Stomach (tissue), 9 donors: ENCODE measurements around the gene CXCL12. TPM values are rescaled to one million over a fixed set of nuclear protein-coding genes. Genes with fewer than 3 reads are reported as not detected.

Source experiments
- DNase-seq, 2 donors: peaks; one replicate each; pipeline versions ENCODE4 v3.0.0 to v3.0.0-alpha.2; 2013 to 2019
- H3K27ac ChIP-seq, 5 donors: fragments of 200-600 bp in 4 of 5; sonication (generic) in 4 of 5; one replicate each; pipeline ENCODE4 v1.5.1; 2013 to 2019; ENCODE audit warnings: mild to moderate bottlenecking in 1 of 5, moderate library complexity in 1 of 5
- H3K27me3 ChIP-seq, 3 donors: fragments of 200-600 bp; sonication (generic); one replicate each; pipeline ENCODE4 v1.5.1; 2017 to 2019; ENCODE audit warnings: mixed run types in 1 of 3
- H3K36me3 ChIP-seq, 4 donors: fragments of 200-600 bp; sonication (generic); 1 replicate in 3 of 4; 2 replicates in 1 of 4; pipeline ENCODE4 v1.5.1; 2016 to 2019
- H3K4me1 ChIP-seq, 4 donors: fragments of 200-600 bp; sonication (generic); one replicate each; pipeline ENCODE4 v1.5.1; 2016 to 2019
- H3K4me3 ChIP-seq, 4 donors: fragments of 200-600 bp; sonication (generic) in 3 of 4; one replicate each; pipeline ENCODE4 v1.5.1; 2016 to 2019; ENCODE audit warnings: mild to moderate bottlenecking in 1 of 4
- H3K9me3 ChIP-seq, 4 donors: fragments of 200-600 bp; sonication (generic); one replicate each; pipeline ENCODE4 v1.5.1; 2016 to 2019
- EP300 ChIP-seq: sonication (generic); formaldehyde crosslinking; IDR thresholded peaks from one replicate; pipeline ENCODE4 v1.6.1; 2017; ENCODE audit warnings: antibody characterized with exemption
- POLR2A ChIP-seq, 4 donors: fragments of 450-650 bp; IDR thresholded peaks; one replicate each; pipeline ENCODE4 v1.6.1; 2016; ENCODE audit warnings: antibody characterized with exemption in 4 of 4, control low read depth in 2 of 4, mild to moderate bottlenecking in 1 of 4, moderate library complexity in 1 of 4
- POLR2AphosphoS5 ChIP-seq, 3 donors: sonication (generic); formaldehyde crosslinking; IDR thresholded peaks; one replicate each; pipeline ENCODE4 v1.6.1; 2016; ENCODE audit warnings: antibody characterized with exemption in 3 of 3
- WGBS, 5 donors: extraction: QIAGEN DNeasy Blood & Tissue Kit in 3 of 5; methylation state at CpG; one replicate each; pipeline versions ENCODE4 v1.1.5 to v1.1.7; 2013 to 2018; 5-methylcytosine and 5-hydroxymethylcytosine counted together
- intact Hi-C: fragments of 100-400 bp; cut with DNase I; formaldehyde crosslinking; loops from one replicate; pipeline ENCODE4 v1.15.1; 2023; ENCODE audit warnings: low total_unique reads
- polyA plus RNA-seq, 3 donors: library from polyadenylated mRNA; stranded (reverse); fragments of 200-250 nt; gene quantifications; one replicate each; pipeline ENCODE4 v1.2.3, GENCODE V29; 2013
- total RNA-seq, 5 donors: library from RNA; depleted of rRNA; stranded (reverse); fragments of >200 nt; gene quantifications; one replicate each; pipeline versions ENCODE4 v1.1.0 to v1.2.3, GENCODE V29; 2014 to 2016
- TF ChIP-seq, protein P1 (sequence below), 7 experiments: fragments of 450-650 bp in 4 of 7; fragments of 200-600 bp in 3 of 7; sonication (generic) in 3 of 7; IDR thresholded peaks; one replicate each; pipeline ENCODE4 v1.5.1; 2016 to 2019; ENCODE audit warnings: antibody characterized with exemption in 7 of 7, control low read depth in 2 of 7, mild to moderate bottlenecking in 1 of 7
- donor health status: healthy with polysubstance abuse.
- donor health status: Bipolar disorder and iron deficiency.
- donor health status: healthy.

The CXCL12 gene
- total and polyA plus RNA-seq, 8 donors = 5.8 to 52.3 (median 12.9) TPM

GRCh38 chr10:44337081-44337480, 47.8 kb downstream of the CXCL12 start:
- Histone ChIP-seq H3K4me3 (no peak overlapping the region), H3K27me3 (no peaks in the 10 kb centered on the region), H3K9me3 (no peaks in the 10 kb centered on the region), H3K4me1 (peaks cover 0 to 11% (median 5%) of the 10 kb centered on the region in 4 donors), H3K36me3 (no peaks in the 10 kb centered on the region), H3K27ac (no peak overlapping the region)
- WGBS, 5 donors = 89 to 96% (median 92%) methylated on average over 4 of the region's 4 CpGs
- TF ChIP-seq EP300 = no peak
- no peak for DNase-seq
- intact Hi-C loops = no loop called here

DNA sequence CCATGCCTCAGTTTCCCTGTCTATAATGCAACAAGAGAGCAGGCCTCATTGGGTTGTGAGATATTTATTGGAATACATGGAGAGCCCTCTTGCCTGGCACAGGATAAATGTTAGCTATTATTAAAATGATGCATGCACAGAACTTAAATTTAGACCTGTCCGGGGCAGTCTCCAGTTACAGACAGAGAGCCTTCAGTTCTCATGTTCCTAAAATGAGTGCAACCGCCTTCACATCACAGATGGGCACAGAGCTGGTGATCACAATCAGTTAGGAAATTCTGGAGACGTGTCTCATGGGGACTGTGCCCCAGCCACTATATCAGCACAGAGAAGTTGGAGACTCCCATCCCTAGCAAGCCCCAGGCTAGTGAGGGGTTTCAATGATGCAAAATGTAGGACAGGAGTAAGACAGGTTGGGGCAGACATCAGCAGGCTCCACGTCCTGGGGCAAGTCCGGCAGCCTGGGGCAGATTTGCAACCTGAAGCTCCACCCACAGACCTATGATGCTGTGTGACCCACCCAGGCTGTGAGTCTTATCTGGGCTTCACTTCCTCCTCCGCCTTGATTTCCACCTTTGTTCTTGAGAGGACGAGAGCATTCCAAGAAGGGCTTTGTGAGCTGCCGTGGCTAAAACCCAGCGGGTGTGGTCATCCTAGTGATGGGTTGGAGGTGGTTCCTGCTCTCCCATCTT, 49.4 kb downstream of the CXCL12 start:
- Histone ChIP-seq H3K27ac (no peak overlapping the region), H3K27me3 (no peaks in the 10 kb centered on the region), H3K4me3 (no peak overlapping the region), H3K36me3 (no peaks in the 10 kb centered on the region), H3K9me3 (no peaks in the 10 kb centered on the region), H3K4me1 (peaks cover 0 to 11% (median 5%) of the 10 kb centered on the region in 4 donors)
- TF ChIP-seq POLR2AphosphoS5 (IDR thresholded peaks at IDR 0.05) (no peak), POLR2A (IDR thresholded peaks at IDR 0.05) (no peak), EP300 (no peak)
- TF ChIP-seq, protein P1, sequence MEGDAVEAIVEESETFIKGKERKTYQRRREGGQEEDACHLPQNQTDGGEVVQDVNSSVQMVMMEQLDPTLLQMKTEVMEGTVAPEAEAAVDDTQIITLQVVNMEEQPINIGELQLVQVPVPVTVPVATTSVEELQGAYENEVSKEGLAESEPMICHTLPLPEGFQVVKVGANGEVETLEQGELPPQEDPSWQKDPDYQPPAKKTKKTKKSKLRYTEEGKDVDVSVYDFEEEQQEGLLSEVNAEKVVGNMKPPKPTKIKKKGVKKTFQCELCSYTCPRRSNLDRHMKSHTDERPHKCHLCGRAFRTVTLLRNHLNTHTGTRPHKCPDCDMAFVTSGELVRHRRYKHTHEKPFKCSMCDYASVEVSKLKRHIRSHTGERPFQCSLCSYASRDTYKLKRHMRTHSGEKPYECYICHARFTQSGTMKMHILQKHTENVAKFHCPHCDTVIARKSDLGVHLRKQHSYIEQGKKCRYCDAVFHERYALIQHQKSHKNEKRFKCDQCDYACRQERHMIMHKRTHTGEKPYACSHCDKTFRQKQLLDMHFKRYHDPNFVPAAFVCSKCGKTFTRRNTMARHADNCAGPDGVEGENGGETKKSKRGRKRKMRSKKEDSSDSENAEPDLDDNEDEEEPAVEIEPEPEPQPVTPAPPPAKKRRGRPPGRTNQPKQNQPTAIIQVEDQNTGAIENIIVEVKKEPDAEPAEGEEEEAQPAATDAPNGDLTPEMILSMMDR (IDR thresholded peaks at IDR 0.05) = no peak
- intact Hi-C loops = no loop called here
- 65 to 75% (median 70%) methylated on average over 8 to 9 of the region's 9 CpGs for WGBS, 5 donors
- no peak for DNase-seq

GRCh38 chr10:44334621-44335184, 50.2 kb downstream of the CXCL12 start:
- 71 to 85% (median 80%) methylated on average over 4 of the region's 4 CpGs for WGBS, 5 donors
- intact Hi-C loops = no loop called here
- no peaks in the 10 kb centered on the region for H3K36me3 ChIP-seq
- DNase-seq = no peak
- H3K27me3 ChIP-seq = no peaks in the 10 kb centered on the region
- H3K27ac ChIP-seq = no peak overlapping the region
- no peak for TF ChIP-seq POLR2A (IDR thresholded peaks at IDR 0.05)
- no peak for TF ChIP-seq POLR2AphosphoS5 (IDR thresholded peaks at IDR 0.05)
- no peak for TF ChIP-seq EP300
- TF ChIP-seq, protein P1 (IDR thresholded peaks at IDR 0.05) = no peak
- peaks cover 0 to 11% (median 5%) of the 10 kb centered on the region in 4 donors for H3K4me1 ChIP-seq
- no peak overlapping the region for H3K4me3 ChIP-seq
- H3K9me3 ChIP-seq = no peaks in the 10 kb centered on the region

DNA sequence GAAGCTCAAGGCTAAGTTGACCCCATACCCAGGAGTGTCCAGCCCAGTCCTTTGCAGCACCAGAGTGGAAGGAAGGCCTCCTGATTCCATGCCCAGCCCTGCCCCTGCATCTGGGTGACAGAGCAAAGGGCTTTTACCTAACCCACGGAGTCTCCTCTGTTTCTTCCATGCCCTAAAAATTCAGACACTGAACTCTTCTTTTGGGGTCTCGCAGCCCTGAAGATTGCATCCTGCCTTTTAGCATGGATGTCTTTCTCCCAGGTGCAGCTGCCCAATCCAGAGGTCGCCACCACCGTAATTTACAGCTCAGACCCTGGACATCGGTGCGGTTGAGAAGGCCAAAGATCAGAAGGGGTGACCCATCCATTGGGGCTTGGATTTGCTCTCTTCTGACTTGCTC, 50.8 kb downstream of the CXCL12 start:
- intact Hi-C loops = no loop called here
- H3K36me3 ChIP-seq = no peaks in the 10 kb centered on the region
- H3K4me1 ChIP-seq = peaks cover 0 to 11% (median 5%) of the 10 kb centered on the region in 4 donors
- H3K27me3 ChIP-seq = no peaks in the 10 kb centered on the region
- H3K27ac ChIP-seq = no peak overlapping the region
- TF ChIP-seq, protein P1 (IDR thresholded peaks at IDR 0.05) = no peak
- H3K9me3 ChIP-seq = no peaks in the 10 kb centered on the region
- no peak for DNase-seq
- WGBS, 5 donors = 82 to 94% (median 92%) methylated on average over 6 of the region's 6 CpGs
- H3K4me3 ChIP-seq = no peak overlapping the region

- no peaks in the 10 kb centered on the region for H3K9me3 ChIP-seq
- H3K4me1 ChIP-seq = peaks cover 0 to 11% (median 5%) of the 10 kb centered on the region in 4 donors
- no peaks in the 10 kb centered on the region for H3K27me3 ChIP-seq
- TF ChIP-seq POLR2AphosphoS5 (IDR thresholded peaks at IDR 0.05) (no peak), EP300 (no peak), POLR2A (IDR thresholded peaks at IDR 0.05) (no peak)
- TF ChIP-seq, protein P1 (IDR thresholded peaks at IDR 0.05) = no peak
- H3K27ac ChIP-seq = no peak overlapping the region
- intact Hi-C loops = no loop called here
- no peak for DNase-seq
- H3K4me3 ChIP-seq = no peak overlapping the region
- H3K36me3 ChIP-seq = no peaks in the 10 kb centered on the region
- 91 to 95% (median 94%) methylated on average over 10 of the region's 10 CpGs for WGBS, 5 donors
Observed at GRCh38 chr10:44333511-44333910, 51.4 kb downstream of the CXCL12 start.
